Ishikawa (cell line): ENCODE data around the gene TEX13A.

Source experiments
- CEBPB ChIP-seq: IDR thresholded peaks from 2 replicates; pipeline ENCODE4 v1.6.1; 2012
- CREB1 ChIP-seq: IDR thresholded peaks from 2 replicates; pipeline ENCODE4 v1.6.1; 2012; ENCODE audit warnings: low read depth
- EGR1 ChIP-seq: IDR thresholded peaks from 2 replicates; pipeline ENCODE4 v1.6.1; 2012
- EP300 ChIP-seq: IDR thresholded peaks from 2 replicates; pipeline ENCODE4 v1.6.1; 2012; ENCODE audit warnings: borderline replicate concordance
- FOXM1 ChIP-seq: IDR thresholded peaks from 2 replicates; pipeline ENCODE4 v1.6.1; 2012; ENCODE audit warnings: low read depth, borderline replicate concordance
- MAX ChIP-seq: IDR thresholded peaks from 2 replicates; pipeline ENCODE4 v1.6.1; 2012
- NFIC ChIP-seq: IDR thresholded peaks from 2 replicates; pipeline ENCODE4 v1.6.1; 2012
- RAD21 ChIP-seq: IDR thresholded peaks from 2 replicates; pipeline ENCODE4 v1.6.1; 2012; ENCODE audit warnings: low read depth
- REST ChIP-seq: IDR thresholded peaks from 2 replicates; pipeline ENCODE4 v1.6.1; 2012; ENCODE audit warnings: low read depth, mild to moderate bottlenecking
- TAF1 ChIP-seq: IDR thresholded peaks from 2 replicates; pipeline ENCODE4 v1.6.1; 2012; ENCODE audit warnings: low read depth, mild to moderate bottlenecking
- TCF12 ChIP-seq: IDR thresholded peaks from 2 replicates; pipeline ENCODE4 v1.6.1; 2012; ENCODE audit warnings: low read depth
- TEAD4 ChIP-seq: IDR thresholded peaks from 2 replicates; pipeline ENCODE4 v1.6.1; 2012
- USF1 ChIP-seq: IDR thresholded peaks from 2 replicates; pipeline ENCODE4 v1.6.1; 2012
- YY1 ChIP-seq: IDR thresholded peaks from 2 replicates; pipeline ENCODE4 v1.6.1; 2012; ENCODE audit warnings: low read depth
- ZBTB7A ChIP-seq: IDR thresholded peaks from 2 replicates; pipeline ENCODE4 v1.6.1; 2012; ENCODE audit warnings: low read depth

The TEX13A gene

GRCh38 chrX:105265093-105265492 is 44.6 kb upstream of the TEX13A start:
- TF ChIP-seq NFIC (no peak), EGR1 (no peak)

GRCh38 chrX:105263801-105264200 is 43.3 kb upstream of the TEX13A start:
- TF ChIP-seq USF1 (no peak), ZBTB7A (no peak), NFIC (no peak), TAF1 (no peak), EP300 (no peak), REST (no peak), RAD21 (no peak)

GRCh38 chrX:105263171-105263570 is 42.7 kb upstream of the TEX13A start:
- no peak for TF ChIP-seq EP300
- TF ChIP-seq RAD21: no peak
- no peak for TF ChIP-seq CREB1

GRCh38 chrX:105260291-105261043 is 40.0 kb upstream of the TEX13A start:
- TF ChIP-seq TEAD4: no peak
- no peak for TF ChIP-seq NFIC
- TF ChIP-seq EP300: no peak
- no peak for TF ChIP-seq CREB1
- TF ChIP-seq EGR1: no peak
- TF ChIP-seq RAD21: no peak

- TF ChIP-seq REST (no peak), EGR1 (no peak), USF1 (no peak)
These were observed 20.6 kb upstream of the TEX13A start for GRCh38 chrX:105241056-105241455.

- TF ChIP-seq NFIC (no peak), TAF1 (no peak), REST (no peak), FOXM1 (no peak), CEBPB (no peak), CREB1 (no peak), RAD21 (no peak), EP300 (no peak), TEAD4 (no peak), YY1 (no peak), TCF12 (no peak), USF1 (no peak), ZBTB7A (no peak), MAX (no peak), EGR1 (no peak)
These were observed 8.7 kb upstream of the TEX13A start for GRCh38 chrX:105229146-105229545.
